ENCODE data around the gene WSCD1. TPM values are rescaled to one million over a fixed set of nuclear protein-coding genes. Genes with fewer than 3 reads are reported as not detected.

The WSCD1 gene
- total RNA-seq, 2 experiments from 2014 or later, result not detected

DNA sequence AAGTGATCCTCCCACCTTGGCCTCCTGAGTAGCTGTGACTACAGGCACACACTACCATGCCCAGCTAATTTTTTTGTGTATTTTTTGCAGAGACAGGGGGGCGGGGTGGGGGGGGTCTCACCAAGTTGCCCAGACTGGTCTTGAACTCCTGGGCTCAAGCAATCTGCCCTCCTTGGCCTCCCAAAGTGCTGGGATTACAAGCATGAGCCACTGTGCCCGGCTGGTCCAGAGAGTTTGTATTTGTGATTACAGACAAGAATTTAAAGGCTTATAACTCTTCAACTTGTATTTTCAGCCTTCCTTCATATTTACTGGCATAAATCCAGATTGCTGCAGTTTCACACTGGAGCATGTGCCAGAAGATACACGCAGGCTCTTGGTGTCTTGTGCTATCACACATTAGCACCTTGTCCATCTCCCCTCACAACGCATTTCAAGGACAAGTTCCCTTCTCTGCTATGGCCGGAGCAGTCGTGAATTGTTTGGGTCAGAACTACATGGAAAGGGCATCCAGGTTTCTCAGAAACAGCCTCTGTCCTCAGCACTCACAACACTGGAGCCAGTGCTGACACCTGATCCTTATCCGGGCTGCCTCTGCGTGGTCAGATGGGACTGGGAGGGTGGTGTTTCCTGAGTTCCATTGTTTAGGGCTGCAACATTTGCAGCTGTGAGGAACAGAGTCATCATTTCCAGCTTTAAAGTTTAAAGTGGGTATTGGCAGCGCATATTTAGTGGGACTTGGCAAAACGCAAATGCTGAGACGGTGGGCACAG is 28.1 kb downstream of the WSCD1 start:
- no peaks in the 10 kb centered on the region for H3K27me3 Mint-ChIP-seq
- no peak overlapping the region for H3K27ac Mint-ChIP-seq
- H3K4me1 Mint-ChIP-seq, result no peaks in the 10 kb centered on the region
- no peak for ATAC-seq (ENCODE audit: low read depth)
- H3K9me3 Mint-ChIP-seq, result no peaks in the 10 kb centered on the region
- POLR2A ChIA-PET, result no interaction called here
- H3K36me3 Mint-ChIP-seq, result no peaks in the 10 kb centered on the region
- H3K4me3 Mint-ChIP-seq, result no peak overlapping the region
- DNase-seq, result no peak

DNA sequence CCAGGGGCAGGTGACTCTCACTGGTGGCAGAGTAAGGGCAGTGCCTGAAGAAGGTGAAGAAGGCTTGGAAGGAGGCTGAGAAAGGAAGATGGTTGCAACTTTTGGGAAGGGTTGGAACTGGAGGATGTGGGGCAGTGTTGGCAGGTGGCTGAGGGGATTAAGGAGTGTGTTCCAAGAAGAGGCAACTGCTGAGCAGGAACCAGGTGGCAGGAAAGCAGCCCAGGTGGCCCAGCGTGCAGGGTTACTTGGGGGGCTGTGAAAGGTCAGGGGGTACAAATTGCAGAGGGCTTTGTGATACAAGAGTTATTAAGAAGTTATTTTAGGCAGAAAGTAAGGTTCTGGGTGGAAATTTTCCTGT is 28.6 kb downstream of the WSCD1 start:
- Mint-ChIP-seq H3K4me3 (no peak overlapping the region), H3K36me3 (no peaks in the 10 kb centered on the region), H3K9me3 (no peaks in the 10 kb centered on the region), H3K27me3 (no peaks in the 10 kb centered on the region), H3K4me1 (no peaks in the 10 kb centered on the region), H3K27ac (no peak overlapping the region)
- POLR2A ChIA-PET, result no interaction called here
- no peak for DNase-seq
- no peak for ATAC-seq (ENCODE audit: low read depth)

DNA sequence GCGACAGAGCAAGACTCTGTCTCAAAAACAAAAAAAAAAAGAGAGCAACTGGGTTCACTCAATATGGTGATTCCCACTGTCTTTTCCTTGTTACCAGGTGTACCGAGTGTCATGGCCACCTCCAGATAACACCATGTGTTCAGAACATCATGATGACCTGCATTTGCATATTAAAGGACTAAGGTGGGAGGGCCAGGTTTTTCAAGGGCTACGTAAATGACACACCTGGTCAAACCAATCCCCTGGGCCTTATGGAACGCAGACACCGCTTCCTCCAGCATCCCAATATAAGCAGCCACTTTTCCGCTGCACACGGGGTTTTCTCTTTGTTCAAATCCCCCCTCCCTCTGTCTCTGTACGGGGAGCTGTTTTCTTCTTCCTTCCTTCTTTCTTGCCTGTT is 29.3 kb downstream of the WSCD1 start:
- no peaks in the 10 kb centered on the region for H3K27me3 Mint-ChIP-seq
- ATAC-seq (ENCODE audit: low read depth) (no peak), DNase-seq (no peak)
- no peak overlapping the region for H3K4me3 Mint-ChIP-seq
- H3K27ac Mint-ChIP-seq, result no peak overlapping the region
- H3K9me3 Mint-ChIP-seq, result no peaks in the 10 kb centered on the region
- H3K36me3 Mint-ChIP-seq, result no peaks in the 10 kb centered on the region
- POLR2A ChIA-PET, result no interaction called here
- no peaks in the 10 kb centered on the region for H3K4me1 Mint-ChIP-seq

DNA sequence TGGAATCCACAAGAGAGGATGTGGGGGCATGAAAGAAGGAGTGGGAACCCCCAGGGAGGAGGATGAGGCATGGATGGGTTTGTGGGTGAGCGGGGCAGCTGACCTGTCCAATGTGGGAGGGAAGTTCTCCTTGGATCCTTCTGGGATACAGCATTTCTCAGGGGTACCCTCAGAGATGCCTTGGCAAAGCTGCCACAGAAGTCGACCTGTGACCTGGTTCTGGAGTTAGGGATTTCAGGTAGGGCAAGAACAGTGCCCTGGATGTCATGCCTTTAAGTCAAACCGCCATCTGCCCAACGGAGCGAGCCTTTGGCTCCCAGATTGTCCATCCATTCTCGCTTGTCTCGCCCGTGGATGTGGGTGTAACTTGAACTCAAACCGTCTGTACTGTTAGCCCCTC is 30.0 kb downstream of the WSCD1 start:
- H3K36me3 Mint-ChIP-seq, result no peaks in the 10 kb centered on the region
- H3K9me3 Mint-ChIP-seq, result no peaks in the 10 kb centered on the region
- H3K4me3 Mint-ChIP-seq, result no peak overlapping the region
- H3K27me3 Mint-ChIP-seq, result no peaks in the 10 kb centered on the region
- ATAC-seq (ENCODE audit: low read depth) (no peak), DNase-seq (no peak)
- H3K4me1 Mint-ChIP-seq, result no peaks in the 10 kb centered on the region
- POLR2A ChIA-PET, result no interaction called here
- H3K27ac Mint-ChIP-seq, result no peak overlapping the region

DNA sequence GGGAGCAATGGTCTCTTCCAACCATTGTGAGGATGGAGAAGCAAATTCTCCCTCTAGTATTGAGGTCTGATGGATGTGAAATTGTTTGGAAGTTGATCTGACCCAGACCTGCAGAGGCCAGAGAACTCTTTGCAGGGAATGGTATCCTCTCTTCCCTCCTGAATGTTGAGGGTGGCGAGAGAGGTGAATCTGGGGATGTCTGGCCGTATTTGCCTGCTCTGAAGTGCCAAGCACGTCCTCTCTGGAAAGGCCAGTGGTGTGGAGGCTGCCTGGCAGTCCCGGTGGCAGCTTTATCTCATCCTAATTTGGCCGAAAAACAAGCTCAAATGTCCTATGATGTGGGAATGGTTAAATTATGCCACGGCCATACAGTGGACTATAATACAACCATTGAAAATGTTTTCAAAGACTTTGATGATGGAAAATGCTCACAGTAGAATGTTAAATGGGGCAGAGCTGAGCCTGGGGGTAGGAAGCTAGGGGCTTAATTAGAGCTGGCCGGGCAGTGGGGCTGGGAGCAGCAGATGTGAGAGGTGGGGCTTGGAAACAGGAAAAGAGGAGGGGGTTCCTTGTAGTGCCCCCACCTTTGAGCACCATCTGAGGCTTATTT is 30.8 kb downstream of the WSCD1 start:
- DNase-seq (no peak), ATAC-seq (ENCODE audit: low read depth) (no peak)
- H3K27ac Mint-ChIP-seq, result no peak overlapping the region
- H3K27me3 Mint-ChIP-seq, result no peaks in the 10 kb centered on the region
- POLR2A ChIA-PET, result no interaction called here
- H3K9me3 Mint-ChIP-seq, result peaks cover 1% of the 10 kb centered on the region
- H3K4me3 Mint-ChIP-seq, result no peak overlapping the region
- no peaks in the 10 kb centered on the region for H3K36me3 Mint-ChIP-seq
- no peaks in the 10 kb centered on the region for H3K4me1 Mint-ChIP-seq

DNA sequence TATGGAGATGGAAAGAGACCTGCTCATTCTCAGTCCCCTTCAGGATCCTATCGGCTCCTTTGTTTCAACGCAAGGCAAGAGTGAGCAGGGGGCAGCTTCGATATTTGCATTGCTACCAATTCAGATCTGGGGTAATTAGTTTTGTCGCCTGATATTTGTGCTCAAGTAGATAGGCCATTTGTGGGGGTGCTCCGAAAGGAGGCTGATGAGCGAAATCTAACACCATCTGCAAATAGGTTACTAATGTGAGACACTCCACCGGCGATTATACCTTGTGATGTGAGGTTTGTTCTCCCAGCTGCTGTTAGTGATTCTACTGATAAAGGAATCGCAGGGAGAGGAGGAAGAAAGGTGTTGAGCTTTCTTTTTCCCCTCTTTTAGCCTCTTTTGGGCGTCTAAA is 31.5 kb downstream of the WSCD1 start:
- ATAC-seq (ENCODE audit: low read depth), result no peak
- no peaks in the 10 kb centered on the region for H3K4me1 Mint-ChIP-seq
- peaks cover 5% of the 10 kb centered on the region for H3K9me3 Mint-ChIP-seq
- H3K36me3 Mint-ChIP-seq, result no peaks in the 10 kb centered on the region
- no peak overlapping the region for H3K27ac Mint-ChIP-seq
- DNase-seq, result no peak
- H3K27me3 Mint-ChIP-seq, result no peaks in the 10 kb centered on the region
- POLR2A ChIA-PET, result no interaction called here
- H3K4me3 Mint-ChIP-seq, result no peak overlapping the region

DNA sequence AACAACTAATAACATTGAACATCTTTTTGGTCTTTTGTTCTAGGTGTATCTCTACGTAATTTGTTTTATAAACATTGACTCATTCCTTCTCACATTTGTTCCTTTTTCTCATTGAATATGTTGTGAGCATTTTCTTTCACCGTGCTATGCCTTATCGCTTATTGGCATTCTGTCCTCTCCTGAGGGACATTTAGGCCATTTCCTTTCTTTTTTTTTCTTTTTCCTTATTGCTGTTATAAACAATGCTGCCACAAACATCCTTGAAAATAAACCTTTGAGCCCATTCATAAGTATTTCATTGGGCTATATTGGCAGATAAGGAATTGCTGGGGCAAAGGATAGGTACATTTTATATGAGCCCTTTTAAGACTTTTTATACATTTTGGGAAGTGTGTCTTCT is 32.4 kb downstream of the WSCD1 start:
- POLR2A ChIA-PET, result no interaction called here
- ATAC-seq (ENCODE audit: low read depth) (no peak), DNase-seq (no peak)
- Mint-ChIP-seq H3K27ac (no peak overlapping the region), H3K4me3 (no peak overlapping the region), H3K27me3 (no peaks in the 10 kb centered on the region), H3K9me3 (peaks cover 5% of the 10 kb centered on the region), H3K4me1 (no peaks in the 10 kb centered on the region), H3K36me3 (no peaks in the 10 kb centered on the region)

DNA sequence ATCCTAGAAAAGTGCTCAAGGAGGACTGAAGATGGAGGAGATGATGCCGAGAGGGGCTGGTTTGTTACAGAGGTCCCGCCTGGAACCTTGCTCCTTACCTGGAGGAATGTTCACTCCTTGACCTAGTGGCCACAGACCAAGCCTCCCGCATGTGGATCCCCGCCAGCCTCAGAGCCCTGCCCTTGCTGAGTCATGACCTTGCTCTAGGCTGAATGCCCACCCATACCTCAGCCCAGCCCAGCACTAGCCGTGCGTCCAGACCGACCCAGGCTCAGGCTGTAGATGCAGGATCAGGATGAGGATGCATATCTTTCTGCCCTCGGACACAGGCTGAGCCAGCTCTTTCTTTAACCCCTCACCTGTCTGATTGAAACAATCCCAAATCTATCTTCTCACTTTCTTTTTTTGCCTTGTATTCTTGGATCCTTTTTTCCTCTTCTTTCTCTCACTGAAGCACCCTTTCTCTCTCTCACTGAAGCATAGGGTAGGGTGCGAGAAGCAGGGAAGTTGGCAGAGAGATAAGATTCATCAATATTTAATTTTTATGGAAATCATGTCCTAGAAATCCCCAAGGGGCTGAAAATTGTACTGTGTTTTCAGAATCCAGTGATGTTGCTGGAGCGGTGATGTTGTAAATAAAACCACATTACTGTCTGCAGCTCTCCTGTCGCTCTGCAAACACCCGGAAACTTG is 34.9 kb downstream of the WSCD1 start:
- no peaks in the 10 kb centered on the region for H3K4me1 Mint-ChIP-seq

DNA sequence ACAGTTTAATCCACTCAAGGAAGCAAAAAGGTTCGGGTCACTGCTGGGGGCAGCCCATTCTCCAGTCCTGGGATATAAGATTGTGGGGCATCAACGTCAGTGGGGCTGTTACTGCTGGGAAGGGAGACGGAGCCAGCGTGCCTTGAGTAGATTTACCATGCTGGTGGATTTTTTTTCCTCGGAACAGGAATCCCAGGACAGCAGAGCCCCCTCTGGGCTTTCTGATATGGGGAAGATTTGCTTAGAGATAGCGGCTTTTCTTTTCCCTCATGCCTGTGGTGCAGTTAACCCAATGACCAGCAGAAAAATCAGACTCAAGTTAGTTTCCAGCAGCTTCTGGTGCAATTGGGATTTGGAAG is 35.4 kb downstream of the WSCD1 start:
- ATAC-seq (ENCODE audit: low read depth) (no peak), DNase-seq (no peak)
- POLR2A ChIA-PET, result no interaction called here

More for the DNA sequence above, 34.9 kb downstream of the WSCD1 start:
- no peaks in the 10 kb centered on the region for H3K36me3 Mint-ChIP-seq
- no peak for ATAC-seq (ENCODE audit: low read depth)
- H3K27ac Mint-ChIP-seq, result no peak overlapping the region
- DNase-seq, result no peak
- POLR2A ChIA-PET, result no interaction called here
- H3K27me3 Mint-ChIP-seq, result no peaks in the 10 kb centered on the region
- peaks cover 5% of the 10 kb centered on the region for H3K9me3 Mint-ChIP-seq
- no peak overlapping the region for H3K4me3 Mint-ChIP-seq

DNA sequence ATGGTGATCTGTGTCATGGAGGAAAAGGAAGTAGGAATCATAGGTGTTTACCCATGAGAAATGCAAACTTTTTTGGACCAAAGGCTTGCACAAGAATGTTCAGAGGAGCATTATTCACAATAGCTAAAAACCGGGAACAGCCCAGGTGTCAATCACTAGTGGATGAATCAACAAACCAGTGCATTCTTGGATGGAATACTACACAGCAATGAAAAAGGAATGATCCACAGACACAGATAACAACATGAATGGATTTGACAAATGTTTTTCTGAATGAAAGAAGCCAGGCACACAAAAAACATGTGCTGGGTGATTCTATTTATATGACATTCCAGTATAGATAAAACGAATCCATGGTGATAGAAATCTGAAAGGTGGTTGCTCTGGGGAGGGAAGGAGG is 36.0 kb downstream of the WSCD1 start:
- H3K4me3 Mint-ChIP-seq, result no peak overlapping the region
- ATAC-seq (ENCODE audit: low read depth), result no peak
- no peak for DNase-seq
- H3K27me3 Mint-ChIP-seq, result no peaks in the 10 kb centered on the region
- POLR2A ChIA-PET, result no interaction called here
- H3K36me3 Mint-ChIP-seq, result no peaks in the 10 kb centered on the region
- H3K9me3 Mint-ChIP-seq, result peaks cover 5% of the 10 kb centered on the region
- H3K27ac Mint-ChIP-seq, result no peak overlapping the region
- H3K4me1 Mint-ChIP-seq, result no peaks in the 10 kb centered on the region

More for the DNA sequence above, 35.4 kb downstream of the WSCD1 start:
- Mint-ChIP-seq H3K9me3 (peaks cover 5% of the 10 kb centered on the region), H3K27me3 (no peaks in the 10 kb centered on the region), H3K4me1 (no peaks in the 10 kb centered on the region), H3K4me3 (no peak overlapping the region), H3K27ac (no peak overlapping the region), H3K36me3 (no peaks in the 10 kb centered on the region)

DNA sequence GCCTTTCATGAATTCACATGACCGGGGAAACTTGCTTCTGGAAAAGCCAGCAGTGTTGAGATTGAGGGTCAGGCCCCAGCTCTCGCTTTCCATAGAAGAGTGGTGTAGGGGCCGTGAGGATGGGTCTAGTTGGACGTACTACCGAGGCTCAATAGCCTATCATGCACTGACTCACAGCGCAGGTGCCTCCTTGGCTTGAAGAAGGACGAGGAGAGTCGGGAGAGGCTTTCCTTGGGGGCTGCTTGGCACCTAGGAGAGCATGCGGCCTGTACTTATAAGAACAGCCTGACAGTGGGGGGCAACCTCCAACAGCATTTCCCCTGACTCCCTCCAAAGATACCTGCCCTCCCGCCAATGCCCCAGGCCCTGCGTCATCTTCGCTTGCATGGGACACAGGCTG is 37.6 kb downstream of the WSCD1 start:
- Mint-ChIP-seq H3K4me3 (no peak overlapping the region), H3K27ac (no peak overlapping the region), H3K4me1 (no peaks in the 10 kb centered on the region), H3K27me3 (peaks cover 5% of the 10 kb centered on the region), H3K36me3 (no peaks in the 10 kb centered on the region), H3K9me3 (peaks cover 5% of the 10 kb centered on the region)
- POLR2A ChIA-PET, result no interaction called here
- DNase-seq (no peak), ATAC-seq (ENCODE audit: low read depth) (no peak)

DNA sequence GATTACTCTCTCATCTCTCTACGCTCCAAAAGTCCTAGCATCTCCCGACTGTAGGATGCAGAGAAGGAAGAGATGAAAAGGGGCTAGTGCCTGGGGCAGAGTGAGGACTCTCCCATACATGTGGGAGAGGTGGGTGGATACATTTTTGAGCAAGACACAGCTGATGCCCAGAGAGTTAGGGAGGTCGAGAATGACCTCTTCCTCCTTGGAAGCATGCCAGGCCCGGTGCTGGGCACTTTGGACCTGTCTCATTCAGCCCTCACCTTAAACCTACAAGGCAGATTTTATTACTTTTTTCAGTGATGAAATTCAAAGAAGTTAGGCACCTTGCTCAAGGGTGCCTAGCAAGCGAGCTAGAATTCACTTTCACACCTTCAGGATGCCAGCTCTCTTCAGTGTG is 38.2 kb downstream of the WSCD1 start:
- H3K9me3 Mint-ChIP-seq, result peaks cover 5% of the 10 kb centered on the region
- no peak for ATAC-seq (ENCODE audit: low read depth)
- no peak for DNase-seq
- POLR2A ChIA-PET, result no interaction called here
- no peak overlapping the region for H3K4me3 Mint-ChIP-seq
- peaks cover 5% of the 10 kb centered on the region for H3K27me3 Mint-ChIP-seq
- H3K27ac Mint-ChIP-seq, result no peak overlapping the region
- no peaks in the 10 kb centered on the region for H3K4me1 Mint-ChIP-seq
- H3K36me3 Mint-ChIP-seq, result no peaks in the 10 kb centered on the region

DNA sequence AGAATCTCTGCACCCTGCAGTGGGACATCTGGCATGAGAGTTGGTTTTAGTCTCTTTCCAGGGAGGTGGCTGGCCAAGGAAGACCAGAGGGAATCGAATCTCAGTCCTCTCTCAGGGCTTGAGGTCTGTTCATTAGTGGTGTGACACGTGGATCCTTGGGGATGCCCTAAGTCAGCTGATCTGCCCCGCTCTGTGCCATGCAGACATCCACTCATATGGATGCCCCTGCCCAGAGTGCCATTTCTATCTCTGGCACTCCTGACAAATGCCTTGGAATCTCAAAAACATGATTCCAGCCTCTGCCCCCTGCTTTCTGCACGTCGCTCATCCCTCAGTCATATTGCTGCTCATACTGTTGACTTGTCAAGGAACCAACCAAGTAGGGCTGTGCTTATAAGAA is 38.8 kb downstream of the WSCD1 start:
- peaks cover 5% of the 10 kb centered on the region for H3K9me3 Mint-ChIP-seq
- H3K27me3 Mint-ChIP-seq, result peaks cover 5% of the 10 kb centered on the region
- no peaks in the 10 kb centered on the region for H3K4me1 Mint-ChIP-seq
- ATAC-seq (ENCODE audit: low read depth) (no peak), DNase-seq (no peak)
- POLR2A ChIA-PET, result no interaction called here
- no peak overlapping the region for H3K27ac Mint-ChIP-seq
- no peak overlapping the region for H3K4me3 Mint-ChIP-seq
- no peaks in the 10 kb centered on the region for H3K36me3 Mint-ChIP-seq

DNA sequence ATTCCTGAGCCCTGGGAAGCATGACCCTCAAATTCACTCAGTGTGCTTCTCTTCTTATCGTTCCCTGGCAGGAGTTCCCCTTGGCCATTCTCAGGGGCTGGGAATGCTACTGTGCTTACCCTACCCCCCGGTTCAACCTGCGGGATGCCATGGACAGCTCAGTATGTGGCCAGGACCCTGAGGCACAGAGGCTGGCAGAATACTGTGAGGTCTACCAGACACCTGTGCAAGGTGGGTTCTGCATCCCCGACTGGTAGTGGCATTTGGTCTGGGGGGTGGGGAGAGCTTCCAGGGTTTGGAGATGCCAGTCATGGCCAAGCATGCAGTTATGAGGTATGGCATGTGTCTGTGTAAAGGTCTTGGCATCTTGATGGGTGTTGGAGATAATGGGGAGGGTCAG is 39.4 kb downstream of the WSCD1 start:
- POLR2A ChIA-PET, result no interaction called here
- H3K4me1 Mint-ChIP-seq, result no peaks in the 10 kb centered on the region
- no peak overlapping the region for H3K27ac Mint-ChIP-seq
- H3K9me3 Mint-ChIP-seq, result peaks cover 5% of the 10 kb centered on the region
- ATAC-seq (ENCODE audit: low read depth), result no peak
- H3K27me3 Mint-ChIP-seq, result peaks cover 5% of the 10 kb centered on the region
- H3K36me3 Mint-ChIP-seq, result no peaks in the 10 kb centered on the region
- no peak for DNase-seq
- H3K4me3 Mint-ChIP-seq, result no peak overlapping the region
